GM23338 (cell line): Measurements from ENCODE around the gene LRIF1. TPM values are rescaled to one million over a fixed set of nuclear protein-coding genes. Genes with fewer than 3 reads are reported as not detected.

ENCODE experiments used
- ATAC-seq: fragments of 200-7000 bp; cut with Tn5 transposase; 3 replicates; pipeline ENCODE4 v1.9.1; 2020
- DNase-seq: peaks from one replicate; pipeline ENCODE4 v3.0.0-alpha.2; 2015; ENCODE audit warnings: low spot score
- H2AFZ ChIP-seq: fragments of 200-600 bp; sonication (generic); 2 replicates; pipeline ENCODE4 v1.8.0; 2016; ENCODE audit warnings: antibody characterized with exemption, mild to moderate bottlenecking, moderate library complexity
- H3F3A ChIP-seq: fragments of 200-600 bp; sonication (generic); replicated peaks from 2 replicates; pipeline ENCODE4 v1.8.0; 2017; ENCODE audit warnings: antibody characterized with exemption, mixed run types, low read depth
- H3K27ac ChIP-seq: fragments of 200-600 bp; sonication (generic); 2 replicates; pipeline ENCODE4 v1.6.1; 2016; ENCODE audit warnings: low read depth
- H3K27me3 ChIP-seq: fragments of 200-600 bp; sonication (generic); 2 replicates; pipeline ENCODE4 v1.8.0; 2016; ENCODE audit warnings: mild to moderate bottlenecking, mixed run types, moderate library complexity; ENCODE audit not compliant: insufficient read depth
- H3K36me3 ChIP-seq: fragments of 200-600 bp; sonication (generic); 2 replicates; pipeline ENCODE4 v1.8.0; 2016; ENCODE audit warnings: mild to moderate bottlenecking; ENCODE audit not compliant: insufficient read depth
- H3K4me1 ChIP-seq: fragments of 200-600 bp; sonication (generic); 2 replicates; pipeline ENCODE4 v1.8.0; 2016; ENCODE audit warnings: mild to moderate bottlenecking, moderate library complexity; ENCODE audit not compliant: insufficient read depth
- H3K4me2 ChIP-seq: fragments of 200-600 bp; sonication (generic); 2 replicates; pipeline ENCODE4 v1.7.1; 2017; ENCODE audit warnings: mixed run types
- H3K4me3 ChIP-seq: fragments of 200-600 bp; sonication (generic); 2 replicates; pipeline ENCODE4 v1.6.1; 2016; ENCODE audit warnings: mixed run types
- H3K79me2 ChIP-seq: fragments of 200-600 bp; sonication (generic); replicated peaks from 2 replicates; pipeline ENCODE4 v1.8.0; 2017; ENCODE audit warnings: mild to moderate bottlenecking; ENCODE audit not compliant: insufficient read depth
- H3K9me2 ChIP-seq: fragments of 200-600 bp; sonication (generic); 2 replicates; pipeline ENCODE4 v1.8.0; 2017; ENCODE audit not compliant: insufficient read depth
- H4K20me1 ChIP-seq: fragments of 200-600 bp; sonication (generic); replicated peaks from 2 replicates; pipeline ENCODE4 v1.8.0; 2017; ENCODE audit warnings: mild to moderate bottlenecking; ENCODE audit not compliant: insufficient read depth
- H3K27ac Mint-ChIP-seq: 2 replicates; pipeline ENCODE4 v1.8.0; 2020; ENCODE audit warnings: inconsistent platforms, mild to moderate bottlenecking, moderate library complexity, mixed read lengths
- H3K27me3 Mint-ChIP-seq: 3 replicates; pipeline ENCODE4 v1.8.0; 2022; ENCODE audit warnings: low read depth, mild to moderate bottlenecking, moderate library complexity, mixed read lengths, inconsistent platforms; ENCODE audit not compliant: insufficient read depth, poor library complexity
- H3K36me3 Mint-ChIP-seq: 3 replicates; pipeline ENCODE4 v1.8.0; 2021; ENCODE audit warnings: low read depth, mild to moderate bottlenecking, inconsistent platforms, moderate library complexity, mixed read lengths
- H3K4me1 Mint-ChIP-seq: 3 replicates; pipeline ENCODE4 v1.8.0; 2020; ENCODE audit warnings: mild to moderate bottlenecking, inconsistent platforms, mixed read lengths
- H3K4me3 Mint-ChIP-seq: 3 replicates; pipeline ENCODE4 v1.8.0; 2021; ENCODE audit warnings: moderate library complexity, mild to moderate bottlenecking, inconsistent platforms, mixed read lengths
- H3K9me3 Mint-ChIP-seq: 3 replicates; pipeline ENCODE4 v1.8.0; 2020; ENCODE audit warnings: moderate library complexity, mild to moderate bottlenecking, inconsistent platforms, mixed read lengths
- CREB1 ChIP-seq: fragments of 250-450 bp; sonication (Bioruptor Pico); IDR thresholded peaks from 2 replicates; pipeline ENCODE4 v1.5.0; 2020; ENCODE audit warnings: low read depth, mild to moderate bottlenecking, moderate library complexity
- CTCF ChIP-seq, 2 experiments: fragments of 200-600 bp in 1 of 2; sonication (generic) in 1 of 2; conservative IDR thresholded peaks; 2 replicates each; pipeline versions ENCODE4 v1.5.1 to v1.6.1; 2016 to 2017; ENCODE audit warnings: antibody characterized with exemption in 2 of 2, low read depth in 2 of 2, mild to moderate bottlenecking in 2 of 2, moderate library complexity in 1 of 2
- ETS1 ChIP-seq: IDR thresholded peaks from 2 replicates; pipeline ENCODE4 v1.6.1; 2016; ENCODE audit warnings: antibody characterized with exemption
- EZH2 ChIP-seq: fragments of 200-600 bp; sonication (generic); IDR thresholded peaks from one replicate; pipeline ENCODE4 v1.8.0; 2017; ENCODE audit warnings: antibody characterized with exemption, mild to moderate bottlenecking, low read depth; ENCODE audit not compliant: unreplicated experiment
- EZH2phosphoT487 ChIP-seq: fragments of 200-600 bp; sonication (generic); IDR thresholded peaks from one replicate; pipeline ENCODE4 v1.8.1; 2018; ENCODE audit warnings: antibody characterized with exemption; ENCODE audit not compliant: unreplicated experiment
- JUNB ChIP-seq: IDR thresholded peaks from one replicate; pipeline ENCODE4 v1.6.1; 2016; ENCODE audit warnings: antibody characterized with exemption; ENCODE audit not compliant: unreplicated experiment
- NANOG ChIP-seq: IDR thresholded peaks from 2 replicates; pipeline ENCODE4 v1.6.1; 2016; ENCODE audit warnings: antibody characterized with exemption, borderline replicate concordance
- POLR2AphosphoS5 ChIP-seq: IDR thresholded peaks from 2 replicates; pipeline ENCODE4 v1.6.1; 2016; ENCODE audit warnings: antibody characterized with exemption, low read depth
- REST ChIP-seq: IDR thresholded peaks from one replicate; pipeline ENCODE4 v1.6.1; 2018; ENCODE audit warnings: antibody characterized with exemption; ENCODE audit not compliant: unreplicated experiment
- STAT1 ChIP-seq: IDR thresholded peaks from one replicate; pipeline ENCODE4 v1.6.1; 2016; ENCODE audit warnings: antibody characterized with exemption; ENCODE audit not compliant: unreplicated experiment
- ZNF114 ChIP-seq: fragments of 250-450 bp; sonication (Bioruptor Pico); IDR thresholded peaks from 2 replicates; pipeline ENCODE4 v1.5.0; 2020; ENCODE audit warnings: mild to moderate bottlenecking, moderate library complexity
- ZNF462 ChIP-seq: fragments of 250-450 bp; sonication (Bioruptor Pico); IDR thresholded peaks from 2 replicates; pipeline ENCODE4 v1.5.0; 2020; ENCODE audit warnings: mild to moderate bottlenecking, moderate library complexity
- polyA plus RNA-seq: library from polyadenylated mRNA; unstranded; fragments of >200 nt; fragmentation: Nextera tagmentation; extraction: Ambion mirVana; gene quantifications from 2 replicates; pipeline ENCODE4 v1.2.1, GENCODE V29; 2016
- total RNA-seq: library from RNA; depleted of rRNA; stranded (reverse); fragments of >200 nt; shearing (Covaris generic); gene quantifications from 2 replicates; pipeline ENCODE4 v1.2.3, GENCODE V29; 2014

The LRIF1 gene
- total and polyA plus RNA-seq, 2 experiments from 2014 or later, result 32.6 to 37.9 TPM

- TF ChIP-seq POLR2AphosphoS5, result no peak
- no peak for TF ChIP-seq EZH2
- TF ChIP-seq STAT1, result no peak
- no peak for TF ChIP-seq NANOG
- TF ChIP-seq EZH2phosphoT487, result no peak
Observed at GRCh38 chr1:110899458-110899843, 64.3 kb downstream of the LRIF1 start (continued).

- Histone ChIP-seq H2AFZ (no peak overlapping the region), H3K27me3 (no peaks in the 10 kb centered on the region), H3F3A (no peaks in the 10 kb centered on the region), H3K4me1 (no peaks in the 10 kb centered on the region), H3K9me2 (no peaks in the 10 kb centered on the region), H4K20me1 (no peaks in the 10 kb centered on the region), H3K36me3 (no peaks in the 10 kb centered on the region), H3K4me3 (no peak overlapping the region), H3K27ac (no peak overlapping the region), H3K4me2 (no peak overlapping the region), H3K79me2 (no peaks in the 10 kb centered on the region)
- no peak for DNase-seq
- Mint-ChIP-seq H3K27ac (no peak overlapping the region), H3K36me3 (no peaks in the 10 kb centered on the region), H3K9me3 (no peaks in the 10 kb centered on the region), H3K4me3 (no peak overlapping the region), H3K27me3 (no peaks in the 10 kb centered on the region), H3K4me1 (peaks cover 5% of the 10 kb centered on the region; the same call in 2 of the 3 replicates)
- no peak for ATAC-seq
- TF ChIP-seq JUNB (no peak), EZH2 (no peak), ZNF114 (CRISPR knock-in tag) (no peak), ZNF462 (no peak), CTCF (conservative IDR thresholded peaks at IDR 0.05; ENCODE audit: low read depth in 2 of 2) (no peak), EZH2phosphoT487 (no peak), CREB1 (CRISPR knock-in tag) (no peak), STAT1 (no peak), POLR2AphosphoS5 (no peak), ETS1 (no peak), NANOG (no peak), REST (no peak)
Observed at GRCh38 chr1:110898734-110899457, 64.8 kb downstream of the LRIF1 start.
